ENCODE measurements around the gene ARHGAP21. TPM values are rescaled to one million over a fixed set of nuclear protein-coding genes. Genes with fewer than 3 reads are reported as not detected.

The ARHGAP21 gene
- total and polyA plus RNA-seq, 12 donors = 23.0 to 52.3 (median 39.9) TPM

GRCh38 chr10:24568042-24568441, 155.6 kb downstream of the ARHGAP21 start:
- TF ChIP-seq, protein P1, sequence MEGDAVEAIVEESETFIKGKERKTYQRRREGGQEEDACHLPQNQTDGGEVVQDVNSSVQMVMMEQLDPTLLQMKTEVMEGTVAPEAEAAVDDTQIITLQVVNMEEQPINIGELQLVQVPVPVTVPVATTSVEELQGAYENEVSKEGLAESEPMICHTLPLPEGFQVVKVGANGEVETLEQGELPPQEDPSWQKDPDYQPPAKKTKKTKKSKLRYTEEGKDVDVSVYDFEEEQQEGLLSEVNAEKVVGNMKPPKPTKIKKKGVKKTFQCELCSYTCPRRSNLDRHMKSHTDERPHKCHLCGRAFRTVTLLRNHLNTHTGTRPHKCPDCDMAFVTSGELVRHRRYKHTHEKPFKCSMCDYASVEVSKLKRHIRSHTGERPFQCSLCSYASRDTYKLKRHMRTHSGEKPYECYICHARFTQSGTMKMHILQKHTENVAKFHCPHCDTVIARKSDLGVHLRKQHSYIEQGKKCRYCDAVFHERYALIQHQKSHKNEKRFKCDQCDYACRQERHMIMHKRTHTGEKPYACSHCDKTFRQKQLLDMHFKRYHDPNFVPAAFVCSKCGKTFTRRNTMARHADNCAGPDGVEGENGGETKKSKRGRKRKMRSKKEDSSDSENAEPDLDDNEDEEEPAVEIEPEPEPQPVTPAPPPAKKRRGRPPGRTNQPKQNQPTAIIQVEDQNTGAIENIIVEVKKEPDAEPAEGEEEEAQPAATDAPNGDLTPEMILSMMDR (IDR thresholded peaks at IDR 0.05) = no peak
- ATAC-seq = no peak
- H3K9me3 ChIP-seq = no peaks in the 10 kb centered on the region

DNA sequence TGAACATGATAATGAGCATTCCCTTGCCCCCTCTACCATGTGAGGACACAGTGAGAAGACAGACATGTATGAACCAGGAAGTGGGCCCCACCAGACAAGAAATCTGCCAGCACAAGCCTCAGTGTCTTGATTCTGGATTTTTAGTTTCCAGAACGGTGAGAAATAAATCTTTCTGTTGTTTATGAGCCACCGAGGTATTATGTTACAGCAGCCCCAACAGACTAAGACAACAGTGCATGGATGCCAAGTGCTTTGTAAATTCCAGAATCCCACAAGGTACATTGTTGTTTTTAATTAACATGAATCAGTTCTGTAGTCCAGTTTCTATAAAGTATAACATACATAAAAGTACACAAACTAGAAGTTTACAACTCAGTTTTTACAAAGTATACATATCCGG, 162.2 kb downstream of the ARHGAP21 start:
- Histone ChIP-seq H3K27me3 (no peaks in the 10 kb centered on the region), H3K4me3 (no peak overlapping the region), H3K36me3 (no peaks in the 10 kb centered on the region), H3K27ac (no peak overlapping the region), H3K9me3 (no peaks in the 10 kb centered on the region), H3K4me1 (peaks cover 0 to 10% (median 9%) of the 10 kb centered on the region in 9 donors)
- 86 to 94% methylated on average over 3 of the region's 3 CpGs for WGBS, 2 donors
- ATAC-seq (no peak), DNase-seq (no peak)
- TF ChIP-seq, protein P1 (IDR thresholded peaks at IDR 0.05) = no peak
- intact Hi-C loops (cut with DNase I) = no loop called here

More at GRCh38 chr10:24568042-24568441, 155.6 kb downstream of the ARHGAP21 start:
- H3K4me1 ChIP-seq = no peaks in the 10 kb centered on the region
- H3K27me3 ChIP-seq = no peaks in the 10 kb centered on the region
- H3K27ac ChIP-seq = no peak overlapping the region
- WGBS, 2 donors = 71 to 73% methylated on average over 4 of the region's 4 CpGs
- no peak for DNase-seq
- H3K36me3 ChIP-seq = no peaks in the 10 kb centered on the region
- intact Hi-C loops (cut with DNase I) = no loop called here
- no peak overlapping the region for H3K4me3 ChIP-seq

GRCh38 chr10:24556750-24557742, 166.6 kb downstream of the ARHGAP21 start:
- Histone ChIP-seq H3K9me3 (no peaks in the 10 kb centered on the region), H3K4me3 (no peak overlapping the region), H3K27ac (no peak overlapping the region), H3K4me1 (peaks cover 0 to 12% (median 9%) of the 10 kb centered on the region in 9 donors), H3K27me3 (no peaks in the 10 kb centered on the region), H3K36me3 (no peaks in the 10 kb centered on the region)
- TF ChIP-seq, protein P1 (IDR thresholded peaks at IDR 0.05) = peak; percentile 30 to 77 (median 63)
- DNase-seq = peak in 1 of 2 donors; percentile 32
- 50 to 55% methylated on average over 24 of the region's 24 CpGs for WGBS, 2 donors
- peak in 5 of 8 donors; percentile 23 to 54 (median 41) for ATAC-seq
- intact Hi-C loops (cut with DNase I) = loop anchor here in 2 of 10 donors (5.0 to 10.0 kb wide), 2 partner anchors 1242 to 1400 kb away; no protein-coding TSS in a partner anchor

DNA sequence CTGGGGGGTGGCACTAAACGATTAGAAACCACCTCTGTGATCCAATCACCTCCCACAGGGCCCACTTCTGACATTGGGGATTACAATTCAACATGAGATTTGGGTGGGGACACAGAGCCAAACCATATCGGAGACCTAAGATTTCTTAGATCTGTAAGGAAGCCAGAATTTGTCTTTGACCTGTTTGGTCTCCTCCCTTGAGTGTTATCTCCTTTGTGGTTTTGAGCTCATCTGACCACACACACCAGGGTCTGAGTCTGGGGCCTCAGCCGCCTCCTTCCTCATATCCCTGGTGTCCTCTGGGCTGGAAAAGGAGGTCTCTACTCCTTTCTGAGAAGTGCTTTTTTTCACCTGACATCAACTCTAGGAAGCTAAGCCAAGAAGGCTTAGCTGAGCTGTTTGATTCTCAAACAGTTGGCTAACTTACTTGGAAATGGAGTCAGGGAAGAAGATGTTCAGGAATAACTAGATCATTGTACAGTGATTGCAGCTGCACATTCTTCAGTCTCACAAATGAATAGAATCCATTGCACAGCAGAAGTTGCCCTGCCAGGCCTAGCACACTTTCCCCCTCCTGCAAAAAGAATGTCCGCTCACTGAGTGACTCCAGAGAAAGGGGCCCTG, 167.4 kb downstream of the ARHGAP21 start:
- intact Hi-C loops (cut with DNase I) = loop anchor here in 2 of 10 donors (5.0 to 10.0 kb wide), 2 partner anchors 1241 to 1399 kb away; no protein-coding TSS in a partner anchor
- WGBS, 2 donors = 84 to 91% methylated on average over 4 of the region's 4 CpGs
- ATAC-seq = no peak

More for the DNA sequence above, 167.4 kb downstream of the ARHGAP21 start:
- Histone ChIP-seq H3K36me3 (no peaks in the 10 kb centered on the region), H3K4me3 (no peak overlapping the region), H3K9me3 (no peaks in the 10 kb centered on the region), H3K4me1 (peaks cover 0 to 12% (median 9%) of the 10 kb centered on the region in 9 donors), H3K27ac (no peak overlapping the region), H3K27me3 (no peaks in the 10 kb centered on the region)
- no peak for DNase-seq
- TF ChIP-seq, protein P1 (IDR thresholded peaks at IDR 0.05) = no peak
